Measurements from ENCODE around the gene MLC1.

GRCh38 chr22:50112151-50113118, 27.2 kb upstream of the MLC1 start:
- TF ChIP-seq CTCF (IDR thresholded peaks at IDR 0.05) (no peak), POLR2AphosphoS5 (IDR thresholded peaks at IDR 0.05) (no peak)
